ENCODE measurements around the gene CCND2. TPM values are rescaled to one million over a fixed set of nuclear protein-coding genes. Genes with fewer than 3 reads are reported as not detected.

Gene CCND2
- total and polyA plus RNA-seq, 7 experiments from 2014 or later: 57.3 to 659 (median 97.4) TPM

DNA sequence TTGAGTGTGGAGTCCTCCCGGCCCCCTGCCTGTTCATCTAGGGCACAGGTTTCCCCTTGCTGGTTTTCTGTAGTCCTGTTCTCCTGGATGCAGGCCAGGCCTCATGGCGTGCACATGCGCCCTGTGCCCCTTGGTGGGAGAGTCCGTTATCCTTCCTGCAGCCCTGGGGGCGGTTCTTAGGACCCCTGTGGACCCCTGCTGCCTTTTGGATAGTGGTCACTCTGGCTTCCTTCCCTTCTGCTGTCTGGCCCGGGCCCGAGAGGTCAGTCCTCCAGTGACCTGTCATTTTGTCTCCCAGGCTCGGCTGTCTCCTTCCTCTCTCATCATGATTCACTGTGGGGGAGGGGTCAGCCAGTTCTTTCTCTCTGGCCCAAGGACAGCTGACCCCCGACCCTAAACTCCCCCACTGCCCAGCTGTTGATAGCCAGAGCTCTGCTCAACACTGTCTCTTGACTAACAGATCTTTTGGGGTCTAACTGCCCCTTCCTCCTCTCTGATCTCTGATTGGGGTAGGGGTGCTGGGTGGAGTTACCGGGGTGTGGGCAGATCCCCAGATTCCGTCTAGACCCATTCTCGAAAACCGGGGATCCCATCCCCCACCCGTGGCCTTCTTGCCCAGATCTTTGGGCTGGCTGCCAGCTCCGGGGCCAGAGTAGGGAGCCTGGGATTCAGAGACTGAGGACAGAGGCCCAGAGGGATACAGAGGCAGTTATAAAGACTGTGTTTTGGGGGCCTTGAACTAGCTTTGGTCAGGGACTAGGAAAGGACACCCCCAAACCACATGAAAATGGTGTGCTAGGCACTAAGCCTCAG lies 7.0 kb downstream of the CCND2 start:
- H3K27ac Mint-ChIP-seq: peak overlapping the region in 7 of 9 donors; percentile 20 to 90 (median 66)

DNA sequence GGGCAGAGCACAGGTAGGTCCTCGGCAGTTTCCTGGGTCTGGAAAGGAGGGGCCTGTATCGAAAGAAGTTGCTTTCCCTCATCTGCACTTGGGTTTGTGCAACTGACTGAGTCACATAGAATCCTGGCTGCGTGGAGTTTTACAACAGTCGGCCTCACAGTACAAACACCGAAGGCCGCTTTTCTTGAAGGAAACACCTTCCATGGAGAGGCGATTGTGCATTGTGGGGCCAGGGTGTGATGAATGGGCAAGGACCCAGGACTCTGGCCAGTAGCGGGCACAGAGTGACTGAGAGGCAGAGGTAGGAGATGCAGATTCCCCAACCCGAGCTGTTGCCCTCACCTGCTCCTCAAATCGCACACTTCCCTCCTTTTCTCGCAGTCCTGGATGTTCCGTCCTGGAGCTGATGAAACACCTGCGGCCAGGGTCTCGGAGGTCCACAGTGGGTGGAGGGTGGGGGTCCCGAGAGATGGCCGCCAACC lies 7.7 kb downstream of the CCND2 start:
- peaks cover 56 to 97% (median 86%) of the 10 kb centered on the region in 7 donors for H3K4me1 Mint-ChIP-seq
- intact Hi-C loops (cut with micrococcal nuclease): no loop called here
- peaks cover 43 to 91% (median 58%) of the 10 kb centered on the region in 3 experiments for H3K36me3 ChIP-seq (ENCODE audit: control insufficient read depth in 2 of 3, insufficient read depth in 3 of 3, low read length in 3 of 3)
- H3K4me1 ChIP-seq (ENCODE audit: control insufficient read depth in 2 of 2, insufficient read depth in 2 of 2, low read length in 2 of 2): peaks cover 30 to 57% of the 10 kb centered on the region in 2 donors
- no peak for DNase-seq
- no peaks in the 10 kb centered on the region for H3K9me3 ChIP-seq (ENCODE audit: control insufficient read depth in 2 of 3, low read length in 3 of 3)
- H3K9me3 Mint-ChIP-seq: peaks cover 0 to 3% (median 0%) of the 10 kb centered on the region in 11 donors
- H3K36me3 Mint-ChIP-seq: peaks cover 22 to 79% (median 38%) of the 10 kb centered on the region in 5 donors
- ChIA-PET POLR2A (interaction anchor here (0.9 to 1.2 kb wide), 2 partner anchors 12 to 17 kb away, joined by 3 to 6 read pairs; no protein-coding TSS in a partner anchor), CTCF (interaction anchor here (0.6 to 7.3 kb wide), 4 partner anchors 273 to 318 kb away, joined by 3 to 102 read pairs (median 3); no protein-coding TSS in a partner anchor)
- H3K4me3 ChIP-seq (ENCODE audit: low read length): no peak overlapping the region
- H3K27ac Mint-ChIP-seq: peak overlapping the region in 4 of 9 donors; percentile 30 to 90 (median 70)
- H3K27me3 ChIP-seq (ENCODE audit: control insufficient read depth in 2 of 2, insufficient read depth in 2 of 2, low read length in 2 of 2): no peaks in the 10 kb centered on the region
- H3K27me3 Mint-ChIP-seq: no peaks in the 10 kb centered on the region
- H3K4me3 Mint-ChIP-seq: peak overlapping the region in 1 of 10 donors; percentile 29
- peak overlapping the region; percentile 39 for H3K27ac ChIP-seq (ENCODE audit: low read depth, low read length)
- no peak for ATAC-seq

More for the DNA sequence above, 7.0 kb downstream of the CCND2 start:
- Mint-ChIP-seq H3K36me3 (peaks cover 15 to 79% (median 32%) of the 10 kb centered on the region in 5 donors), H3K9me3 (peaks cover 0 to 3% (median 0%) of the 10 kb centered on the region in 11 donors), H3K4me1 (peaks cover 53 to 97% (median 83%) of the 10 kb centered on the region in 7 donors), H3K4me3 (peak overlapping the region in 4 of 10 donors; percentile 29 to 62 (median 56)), H3K27me3 (no peaks in the 10 kb centered on the region)
- no peak for ATAC-seq
- no peak for DNase-seq
- no peaks in the 10 kb centered on the region for H3K9me3 ChIP-seq (ENCODE audit: control insufficient read depth in 2 of 3, low read length in 3 of 3)
- no peaks in the 10 kb centered on the region for H3K27me3 ChIP-seq (ENCODE audit: control insufficient read depth in 2 of 2, insufficient read depth in 2 of 2, low read length in 2 of 2)
- no peak overlapping the region for H3K4me3 ChIP-seq (ENCODE audit: low read length)
- peaks cover 34 to 61% of the 10 kb centered on the region in 2 donors for H3K4me1 ChIP-seq (ENCODE audit: control insufficient read depth in 2 of 2, insufficient read depth in 2 of 2, low read length in 2 of 2)
- peaks cover 37 to 84% (median 54%) of the 10 kb centered on the region in 3 experiments for H3K36me3 ChIP-seq (ENCODE audit: control insufficient read depth in 2 of 3, insufficient read depth in 3 of 3, low read length in 3 of 3)
- intact Hi-C loops (cut with micrococcal nuclease): no loop called here
- POLR2A ChIA-PET: interaction anchor here (0.9 to 1.2 kb wide), 2 partner anchors 12 to 18 kb away, joined by 3 to 6 read pairs; no protein-coding TSS in a partner anchor
- CTCF ChIA-PET: interaction anchor here (0.6 to 7.3 kb wide), 3 partner anchors 285 to 318 kb away, joined by 3 to 102 read pairs (median 3); no protein-coding TSS in a partner anchor
- H3K27ac ChIP-seq (ENCODE audit: low read depth, low read length): peak overlapping the region; percentile 39

DNA sequence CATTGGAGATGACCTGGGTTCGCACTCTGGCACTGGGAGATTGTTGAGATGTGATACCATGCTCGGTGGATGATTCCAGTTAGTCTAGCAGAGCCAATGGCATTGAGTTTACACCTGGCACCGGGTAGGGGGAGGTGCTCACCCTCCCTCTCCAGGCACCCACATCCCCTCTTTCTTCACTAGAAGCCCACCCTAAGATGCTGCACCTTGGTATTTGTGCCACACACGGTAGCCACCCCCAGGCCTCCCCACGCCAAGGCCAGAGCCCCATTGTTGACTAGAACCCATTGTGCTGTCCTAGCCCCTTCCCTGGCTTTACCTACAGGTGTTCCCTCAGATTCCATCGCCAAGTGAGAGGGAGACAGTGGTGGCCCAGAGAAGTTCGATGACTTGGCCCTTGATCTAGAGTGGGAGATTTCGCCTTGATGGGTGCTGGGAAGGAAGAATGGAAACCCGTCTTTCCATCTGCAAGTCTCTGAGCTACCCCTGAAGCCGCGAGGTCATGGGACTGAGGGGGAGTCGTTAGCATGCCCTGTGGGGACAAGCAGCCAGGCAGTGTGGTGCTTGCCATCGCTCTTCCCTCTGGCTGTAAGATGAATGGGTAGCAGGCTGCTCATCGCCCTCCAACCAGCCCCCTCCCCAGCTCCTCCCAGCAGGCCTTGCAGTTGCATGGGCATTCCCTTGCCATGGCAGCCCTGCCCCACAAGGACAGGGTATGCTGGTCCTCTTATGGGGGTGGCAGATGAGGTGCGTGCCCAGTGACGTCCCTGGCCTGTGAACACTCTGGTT lies 8.7 kb downstream of the CCND2 start:
- CTCF ChIA-PET: no interaction called here

DNA sequence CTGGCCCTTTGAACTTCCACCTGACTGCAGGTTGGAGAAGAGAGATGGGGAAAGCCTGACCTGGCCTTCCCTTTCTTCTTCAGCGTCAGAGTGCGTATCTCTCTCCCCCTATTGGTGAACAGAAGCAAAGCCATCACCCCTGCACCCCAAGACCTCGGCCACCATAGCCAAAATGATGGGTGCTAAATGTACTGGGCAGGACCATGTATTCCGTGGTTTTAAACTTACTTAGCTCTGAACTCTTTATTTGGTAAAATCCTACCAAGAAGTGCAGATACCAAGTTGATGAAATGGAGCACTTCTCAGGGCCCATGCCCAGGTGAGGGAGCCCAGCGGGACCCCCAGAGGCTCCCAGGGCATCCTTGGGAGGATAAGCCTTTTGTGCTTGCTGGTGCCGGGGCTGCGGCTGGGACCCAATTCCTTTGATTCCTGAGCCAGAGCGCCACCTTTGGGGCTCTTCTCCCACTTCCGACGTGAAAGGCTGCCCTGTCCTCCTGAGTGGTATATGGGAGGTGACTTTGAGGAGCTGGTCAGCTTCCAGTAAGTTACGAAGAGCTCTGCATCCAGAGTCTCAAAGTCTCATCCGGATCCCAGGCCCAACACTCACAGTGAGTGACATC lies 9.4 kb downstream of the CCND2 start:
- Mint-ChIP-seq H3K27me3 (no peaks in the 10 kb centered on the region), H3K27ac (peak overlapping the region in 5 of 9 donors; percentile 50 to 77 (median 62)), H3K4me1 (peaks cover 62 to 97% (median 88%) of the 10 kb centered on the region in 7 donors), H3K36me3 (peaks cover 19 to 76% (median 36%) of the 10 kb centered on the region in 5 donors), H3K9me3 (peaks cover 0 to 3% (median 0%) of the 10 kb centered on the region in 11 donors), H3K4me3 (peak overlapping the region in 3 of 10 donors; percentile 13 to 32 (median 16))
- Histone ChIP-seq H3K4me3 (ENCODE audit: low read length) (no peak overlapping the region), H3K36me3 (ENCODE audit: control insufficient read depth in 2 of 3, insufficient read depth in 3 of 3, low read length in 3 of 3) (peaks cover 47 to 99% (median 65%) of the 10 kb centered on the region in 3 experiments), H3K27me3 (ENCODE audit: control insufficient read depth in 2 of 2, insufficient read depth in 2 of 2, low read length in 2 of 2) (no peaks in the 10 kb centered on the region), H3K9me3 (ENCODE audit: control insufficient read depth in 2 of 3, low read length in 3 of 3) (no peaks in the 10 kb centered on the region), H3K4me1 (ENCODE audit: control insufficient read depth in 2 of 2, insufficient read depth in 2 of 2, low read length in 2 of 2) (peaks cover 16 to 44% of the 10 kb centered on the region in 2 donors), H3K27ac (ENCODE audit: low read depth, low read length) (no peak overlapping the region)
- no peak for DNase-seq
- ATAC-seq: no peak
- intact Hi-C loops (cut with micrococcal nuclease): no loop called here
- ChIA-PET POLR2A (interaction anchor here (0.6 to 0.7 kb wide), 2 partner anchors 9 to 14 kb away, joined by 3 to 4 read pairs; no protein-coding TSS in a partner anchor), CTCF (no interaction called here)

More for the DNA sequence above, 8.7 kb downstream of the CCND2 start:
- H3K27ac Mint-ChIP-seq: peak overlapping the region in 7 of 9 donors; percentile 34 to 77 (median 62)
- no peaks in the 10 kb centered on the region for H3K27me3 ChIP-seq (ENCODE audit: control insufficient read depth in 2 of 2, insufficient read depth in 2 of 2, low read length in 2 of 2)
- H3K9me3 Mint-ChIP-seq: peaks cover 0 to 3% (median 0%) of the 10 kb centered on the region in 11 donors
- H3K36me3 ChIP-seq (ENCODE audit: control insufficient read depth in 2 of 3, insufficient read depth in 3 of 3, low read length in 3 of 3): peaks cover 47 to 99% (median 65%) of the 10 kb centered on the region in 3 experiments
- intact Hi-C loops (cut with micrococcal nuclease): no loop called here
- no peak overlapping the region for H3K4me3 ChIP-seq (ENCODE audit: low read length)
- POLR2A ChIA-PET: interaction anchor here (0.6 kb wide), 1 partner anchor 15 kb away, joined by 3 read pairs; no protein-coding TSS in a partner anchor
- no peaks in the 10 kb centered on the region for H3K9me3 ChIP-seq (ENCODE audit: control insufficient read depth in 2 of 3, low read length in 3 of 3)
- H3K27ac ChIP-seq (ENCODE audit: low read depth, low read length): no peak overlapping the region
- H3K4me3 Mint-ChIP-seq: peak overlapping the region in 1 of 10 donors; percentile 32
- peaks cover 56 to 97% (median 86%) of the 10 kb centered on the region in 7 donors for H3K4me1 Mint-ChIP-seq
- H3K4me1 ChIP-seq (ENCODE audit: control insufficient read depth in 2 of 2, insufficient read depth in 2 of 2, low read length in 2 of 2): peaks cover 20 to 51% of the 10 kb centered on the region in 2 donors
- DNase-seq (no peak), ATAC-seq (no peak)
- H3K27me3 Mint-ChIP-seq: no peaks in the 10 kb centered on the region
- H3K36me3 Mint-ChIP-seq: peaks cover 19 to 77% (median 34%) of the 10 kb centered on the region in 5 donors

DNA sequence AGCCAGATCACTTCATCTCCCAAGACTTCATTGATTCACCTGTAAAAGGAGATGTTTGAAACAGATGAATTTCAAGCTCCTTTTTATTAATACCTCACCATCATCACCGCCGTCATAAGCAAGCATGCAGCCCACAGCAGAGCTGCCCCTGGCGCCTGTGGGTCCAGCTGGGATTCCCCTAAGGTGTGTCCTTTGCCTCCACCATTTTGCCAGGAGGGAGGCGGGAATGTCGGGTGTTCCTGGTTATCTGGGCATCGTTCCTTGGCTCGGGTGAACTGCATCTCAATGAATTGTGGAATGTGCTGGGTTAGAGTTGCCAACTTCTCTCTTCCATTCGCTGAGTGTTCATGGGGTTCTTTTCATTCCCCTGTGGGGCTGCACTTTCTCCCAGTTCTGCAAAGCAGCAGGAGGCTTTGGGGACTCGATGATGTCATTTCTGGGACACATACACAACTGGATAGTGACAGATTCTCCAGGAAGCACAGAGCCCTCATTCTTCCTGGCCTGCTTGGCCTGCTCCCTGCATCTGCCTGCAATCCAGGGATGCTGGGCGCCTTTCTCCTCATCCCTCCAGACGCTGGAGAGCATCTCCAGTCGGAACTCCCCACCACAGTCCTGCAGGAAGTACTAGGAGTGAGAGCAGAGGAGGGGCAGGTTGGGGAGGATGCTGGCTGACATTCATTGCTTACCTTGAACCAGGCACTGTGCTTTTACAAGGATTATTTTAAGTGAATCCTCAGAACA lies 10.1 kb downstream of the CCND2 start:
- H3K4me3 Mint-ChIP-seq: peak overlapping the region in 3 of 10 donors; percentile 7 to 43 (median 13)
- Histone ChIP-seq H3K27me3 (ENCODE audit: control insufficient read depth in 2 of 2, insufficient read depth in 2 of 2, low read length in 2 of 2) (no peaks in the 10 kb centered on the region), H3K9me3 (ENCODE audit: control insufficient read depth in 2 of 3, low read length in 3 of 3) (no peaks in the 10 kb centered on the region), H3K4me3 (ENCODE audit: low read length) (no peak overlapping the region), H3K36me3 (ENCODE audit: control insufficient read depth in 2 of 3, insufficient read depth in 3 of 3, low read length in 3 of 3) (peaks cover 44 to 99% (median 64%) of the 10 kb centered on the region in 3 experiments), H3K27ac (ENCODE audit: low read depth, low read length) (no peak overlapping the region), H3K4me1 (ENCODE audit: control insufficient read depth in 2 of 2, insufficient read depth in 2 of 2, low read length in 2 of 2) (peaks cover 15 to 37% of the 10 kb centered on the region in 2 donors)
- intact Hi-C loops (cut with micrococcal nuclease): no loop called here
- ChIA-PET POLR2A (interaction anchor here (0.7 to 0.9 kb wide), 2 partner anchors 9 to 16 kb away, joined by 4 read pairs; no protein-coding TSS in a partner anchor), CTCF (interaction anchor here (1.0 kb wide), 1 partner anchor 9 kb away, joined by 3 read pairs; no protein-coding TSS in a partner anchor)
- ATAC-seq (no peak), DNase-seq (no peak)
- H3K27ac Mint-ChIP-seq: peak overlapping the region in 7 of 9 donors; percentile 21 to 89 (median 63)
- peaks cover 19 to 77% (median 40%) of the 10 kb centered on the region in 5 donors for H3K36me3 Mint-ChIP-seq
- H3K27me3 Mint-ChIP-seq: no peaks in the 10 kb centered on the region
- peaks cover 0 to 3% (median 0%) of the 10 kb centered on the region in 11 donors for H3K9me3 Mint-ChIP-seq
- H3K4me1 Mint-ChIP-seq: peaks cover 67 to 97% (median 88%) of the 10 kb centered on the region in 7 donors

Measured in naive thymus-derived CD4-positive, alpha-beta T cell (primary cell).